OCI-LY3 (cell line): ENCODE results near the gene RANBP9.

ENCODE experiments used
- H2AFZ ChIP-seq: fragments of 200-600, 300-600 bp; shearing (Covaris generic); 2 replicates; pipeline ENCODE4 v1.6.0; 2014; ENCODE audit warnings: antibody characterized with exemption, low read depth, low read length
- H3K27ac ChIP-seq: fragments of 200-600, 300-600 bp; sonication (generic); 2 replicates; pipeline ENCODE4 v1.5.1; 2014; ENCODE audit warnings: mild to moderate bottlenecking, low read length, moderate library complexity, mixed read lengths
- H3K27me3 ChIP-seq: fragments of 200-600, 300-600 bp; sonication (generic); 2 replicates; pipeline ENCODE4 v1.6.1; 2014; ENCODE audit warnings: low read depth, low read length, mixed read lengths
- H3K36me3 ChIP-seq: fragments of 200-600, 300-600 bp; sonication (generic); replicated peaks from 2 replicates; pipeline ENCODE3; 2014; ENCODE audit warnings: low read depth, low read length, mixed read lengths
- H3K4me1 ChIP-seq: fragments of 300-600, 200-600 bp; sonication (generic); 2 replicates; pipeline ENCODE4 v1.6.1; 2014; ENCODE audit warnings: low read length, mixed read lengths
- H3K4me2 ChIP-seq: fragments of 200-600, 300-600 bp; sonication (generic); 2 replicates; pipeline ENCODE4 v1.6.1; 2014; ENCODE audit warnings: low read length, mixed read lengths
- H3K4me3 ChIP-seq: fragments of 300-600, 200-600 bp; sonication (generic); 2 replicates; pipeline ENCODE4 v1.5.1; 2014; ENCODE audit warnings: antibody characterized with exemption, mild to moderate bottlenecking, low read length, moderate library complexity
- H3K79me2 ChIP-seq: fragments of 300-600, 200-600 bp; shearing (Covaris generic); 2 replicates; pipeline ENCODE4 v1.6.1; 2014; ENCODE audit warnings: mild to moderate bottlenecking, low read length, mixed read lengths
- H3K9ac ChIP-seq: fragments of 300-600, 200-600 bp; shearing (Covaris generic); 2 replicates; pipeline ENCODE4 v1.6.0; 2014; ENCODE audit warnings: mild to moderate bottlenecking, low read length, moderate library complexity
- H3K9me3 ChIP-seq: fragments of 200-600, 300-600 bp; shearing (Covaris generic); 2 replicates; pipeline ENCODE4 v1.6.1; 2014; ENCODE audit warnings: low read length, mixed read lengths; ENCODE audit not compliant: insufficient read depth
- H4K20me1 ChIP-seq: fragments of 200-600, 300-600 bp; sonication (generic); 2 replicates; pipeline ENCODE4 v1.6.1; 2016; ENCODE audit warnings: low read length, mixed read lengths; ENCODE audit not compliant: insufficient read depth
- EZH2phosphoT487 ChIP-seq: fragments of 200-600 bp; shearing (Covaris generic); IDR thresholded peaks from 2 replicates; pipeline ENCODE4 v1.6.1; 2018; ENCODE audit warnings: antibody characterized with exemption, mixed run types, low read depth
- TF ChIP-seq, protein P1 (sequence below): fragments of 200-600, 300-600 bp; sonication (generic); IDR thresholded peaks from 2 replicates; pipeline ENCODE4 v1.5.1; 2014; ENCODE audit warnings: antibody characterized with exemption, low read length, low read depth

The RANBP9 gene

DNA sequence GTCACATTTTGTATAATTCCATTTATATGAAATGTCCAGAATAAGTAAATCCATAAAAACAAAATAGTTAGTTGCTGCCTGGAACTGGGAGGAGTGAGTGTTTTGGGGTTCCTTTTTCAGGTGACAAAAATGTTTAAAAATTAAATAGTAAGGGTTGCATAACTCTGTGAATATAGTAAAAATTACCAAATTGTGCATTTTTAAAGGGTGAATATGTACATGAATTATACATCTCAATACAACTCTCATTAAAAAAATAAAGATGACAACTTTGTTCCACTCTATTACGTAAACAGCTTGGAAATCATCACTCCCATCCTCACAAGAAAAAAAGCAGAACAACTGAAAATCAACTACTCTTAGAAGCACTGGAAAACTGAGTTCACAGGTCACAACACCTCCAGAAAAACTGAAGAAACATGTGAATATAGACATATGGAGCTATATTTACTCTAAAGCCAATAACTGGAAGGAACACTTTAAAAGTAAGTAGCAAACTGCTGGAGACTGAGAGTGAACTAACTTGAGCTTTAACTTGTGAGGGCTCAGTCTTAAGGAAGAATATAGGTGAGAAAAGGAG is 40.0 kb downstream of the RANBP9 start:
- Histone ChIP-seq H2AFZ (no peak overlapping the region), H3K4me3 (no peak overlapping the region), H3K4me2 (no peak overlapping the region), H3K9me3 (no peaks in the 10 kb centered on the region), H3K9ac (no peak overlapping the region), H4K20me1 (0 out of 2 replicates have a peak, but pooled peaks cover 7% of the 10 kb centered on the region), H3K79me2 (peaks cover 67% of the 10 kb centered on the region), H3K36me3 (no peaks in the 10 kb centered on the region), H3K27ac (no peak overlapping the region), H3K4me1 (peaks cover 8% of the 10 kb centered on the region), H3K27me3 (no peaks in the 10 kb centered on the region)
- TF ChIP-seq EZH2phosphoT487: no peak
- TF ChIP-seq, protein P1, sequence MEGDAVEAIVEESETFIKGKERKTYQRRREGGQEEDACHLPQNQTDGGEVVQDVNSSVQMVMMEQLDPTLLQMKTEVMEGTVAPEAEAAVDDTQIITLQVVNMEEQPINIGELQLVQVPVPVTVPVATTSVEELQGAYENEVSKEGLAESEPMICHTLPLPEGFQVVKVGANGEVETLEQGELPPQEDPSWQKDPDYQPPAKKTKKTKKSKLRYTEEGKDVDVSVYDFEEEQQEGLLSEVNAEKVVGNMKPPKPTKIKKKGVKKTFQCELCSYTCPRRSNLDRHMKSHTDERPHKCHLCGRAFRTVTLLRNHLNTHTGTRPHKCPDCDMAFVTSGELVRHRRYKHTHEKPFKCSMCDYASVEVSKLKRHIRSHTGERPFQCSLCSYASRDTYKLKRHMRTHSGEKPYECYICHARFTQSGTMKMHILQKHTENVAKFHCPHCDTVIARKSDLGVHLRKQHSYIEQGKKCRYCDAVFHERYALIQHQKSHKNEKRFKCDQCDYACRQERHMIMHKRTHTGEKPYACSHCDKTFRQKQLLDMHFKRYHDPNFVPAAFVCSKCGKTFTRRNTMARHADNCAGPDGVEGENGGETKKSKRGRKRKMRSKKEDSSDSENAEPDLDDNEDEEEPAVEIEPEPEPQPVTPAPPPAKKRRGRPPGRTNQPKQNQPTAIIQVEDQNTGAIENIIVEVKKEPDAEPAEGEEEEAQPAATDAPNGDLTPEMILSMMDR: no peak

DNA sequence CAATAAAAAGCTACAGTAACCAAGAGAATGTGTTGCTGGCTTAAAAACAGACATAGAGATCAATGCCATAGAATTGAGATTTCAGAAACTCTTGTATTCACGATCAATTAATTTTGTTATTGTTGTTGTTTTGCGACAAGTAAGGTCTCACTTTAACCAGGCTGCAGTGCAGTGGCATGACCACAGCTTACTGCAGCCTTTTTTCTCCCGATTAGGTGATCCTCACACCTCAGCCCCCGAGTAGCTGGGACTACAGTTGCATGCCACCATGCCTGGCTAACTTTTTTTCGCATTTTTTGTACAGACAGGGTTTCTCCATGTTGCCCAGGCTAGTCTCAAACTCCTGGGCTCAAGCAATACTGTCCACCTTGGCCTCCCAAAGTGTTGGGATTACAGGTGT is 42.2 kb downstream of the RANBP9 start:
- TF ChIP-seq EZH2phosphoT487: no peak
- TF ChIP-seq, protein P1: no peak
- no peaks in the 10 kb centered on the region for H3K9me3 ChIP-seq
- H3K4me3 ChIP-seq: no peak overlapping the region
- peaks cover 71% of the 10 kb centered on the region for H3K79me2 ChIP-seq
- H3K27me3 ChIP-seq: no peaks in the 10 kb centered on the region
- H3K36me3 ChIP-seq: no peaks in the 10 kb centered on the region
- peaks cover 8% of the 10 kb centered on the region for H3K4me1 ChIP-seq
- no peak overlapping the region for H3K4me2 ChIP-seq
- H3K27ac ChIP-seq: no peak overlapping the region
- no peak overlapping the region for H2AFZ ChIP-seq
- H4K20me1 ChIP-seq: 0 out of 2 replicates have a peak, but pooled peaks cover 4% of the 10 kb centered on the region
- H3K9ac ChIP-seq: no peak overlapping the region

DNA sequence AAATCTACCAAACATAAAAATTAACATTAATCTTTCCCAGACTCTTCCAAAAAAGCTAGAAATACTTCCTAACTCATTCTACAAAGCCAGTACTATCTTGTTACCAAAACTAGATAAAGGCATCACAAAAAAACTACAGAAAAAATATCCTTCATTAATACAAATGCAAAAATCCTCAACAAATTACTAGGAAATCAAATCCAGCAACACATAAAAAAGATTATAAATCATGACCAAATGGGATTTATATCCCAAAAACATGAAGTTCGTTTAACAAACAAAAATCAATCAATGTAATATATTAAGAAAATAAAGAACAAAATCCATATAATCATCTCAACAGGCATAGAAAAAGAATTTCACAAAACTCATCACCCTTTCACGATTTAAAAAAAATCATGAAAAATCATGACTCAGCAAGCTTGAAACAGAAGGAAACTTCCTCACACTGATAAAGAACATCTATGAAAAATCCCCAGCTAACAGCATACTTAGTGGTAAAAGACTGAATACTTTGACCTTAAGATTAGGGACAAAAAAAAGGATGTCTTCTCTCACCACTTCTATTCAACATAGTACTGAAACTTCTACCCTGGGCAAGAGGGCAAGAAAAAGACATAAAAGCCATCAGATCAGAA is 43.2 kb downstream of the RANBP9 start:
- 0 out of 2 replicates have a peak, but pooled peaks cover 6% of the 10 kb centered on the region for H4K20me1 ChIP-seq
- H3K4me1 ChIP-seq: peaks cover 13% of the 10 kb centered on the region
- H3K9ac ChIP-seq: no peak overlapping the region
- no peak overlapping the region for H2AFZ ChIP-seq
- TF ChIP-seq, protein P1: no peak
- TF ChIP-seq EZH2phosphoT487: no peak
- peaks cover 77% of the 10 kb centered on the region for H3K79me2 ChIP-seq
- no peak overlapping the region for H3K4me2 ChIP-seq
- no peak overlapping the region for H3K27ac ChIP-seq
- no peak overlapping the region for H3K4me3 ChIP-seq
- H3K9me3 ChIP-seq: no peaks in the 10 kb centered on the region
- H3K36me3 ChIP-seq: no peaks in the 10 kb centered on the region
- H3K27me3 ChIP-seq: no peaks in the 10 kb centered on the region

- peaks cover 79% of the 10 kb centered on the region for H3K79me2 ChIP-seq
- 0 out of 2 replicates have a peak, but pooled peaks cover 6% of the 10 kb centered on the region for H4K20me1 ChIP-seq
Measured at GRCh38 chr6:13667655-13668054, 44.0 kb downstream of the RANBP9 start.

More at GRCh38 chr6:13667655-13668054, 44.0 kb downstream of the RANBP9 start:
- Histone ChIP-seq H3K27ac (no peak overlapping the region), H3K4me3 (no peak overlapping the region), H3K4me1 (peaks cover 21% of the 10 kb centered on the region), H3K9ac (no peak overlapping the region), H3K27me3 (no peaks in the 10 kb centered on the region), H3K36me3 (no peaks in the 10 kb centered on the region), H3K9me3 (no peaks in the 10 kb centered on the region), H3K4me2 (no peak overlapping the region), H2AFZ (no peak overlapping the region)
- no peak for TF ChIP-seq EZH2phosphoT487
- TF ChIP-seq, protein P1: no peak
